NCI-H187 treated with DMSO at 0.1 percent for 48 hours (cell line): Measurements from ENCODE around the gene KATNA1.
"Not testable (repeated sequence)": the region's sequence is repeated elsewhere in the genome, so short reads cannot be mapped to it uniquely, and the experiment has no call there.

Experiments used
- DNase-seq: peaks from one replicate; lab custom pipeline; 2025; lab: John Stamatoyannopoulos, UW

KATNA1 gene

GRCh38 chr6:149648148-149649145, at the start of gene KATNA1:
KATNA1 (minus strand) TSS chr6:149648714; CDS start chr6:149638547, 10,167 bp downstream.
- peak; percentile 37 for DNase-seq

GRCh38 chr6:149698175-149698574, 49.7 kb upstream of the KATNA1 start:
- no peak for DNase-seq

GRCh38 chr6:149696901-149697300, 48.4 kb upstream of the KATNA1 start:
- DNase-seq, result no peak

GRCh38 chr6:149694921-149695320, 46.4 kb upstream of the KATNA1 start:
- no peak for DNase-seq

- no peak for DNase-seq
Measured at GRCh38 chr6:149691201-149691600, 42.7 kb upstream of the KATNA1 start.

- DNase-seq, result no peak
Measured at GRCh38 chr6:149686230-149686629, 37.7 kb upstream of the KATNA1 start.

GRCh38 chr6:149683256-149683859, 34.8 kb upstream of the KATNA1 start:
- DNase-seq, result no peak

- DNase-seq, result not testable (repeated sequence)
Measured at GRCh38 chr6:149681845-149682244, 33.3 kb upstream of the KATNA1 start.

GRCh38 chr6:149681209-149681608, 32.7 kb upstream of the KATNA1 start:
- no peak for DNase-seq

GRCh38 chr6:149680503-149680902, 32.0 kb upstream of the KATNA1 start:
- no peak for DNase-seq

DNA sequence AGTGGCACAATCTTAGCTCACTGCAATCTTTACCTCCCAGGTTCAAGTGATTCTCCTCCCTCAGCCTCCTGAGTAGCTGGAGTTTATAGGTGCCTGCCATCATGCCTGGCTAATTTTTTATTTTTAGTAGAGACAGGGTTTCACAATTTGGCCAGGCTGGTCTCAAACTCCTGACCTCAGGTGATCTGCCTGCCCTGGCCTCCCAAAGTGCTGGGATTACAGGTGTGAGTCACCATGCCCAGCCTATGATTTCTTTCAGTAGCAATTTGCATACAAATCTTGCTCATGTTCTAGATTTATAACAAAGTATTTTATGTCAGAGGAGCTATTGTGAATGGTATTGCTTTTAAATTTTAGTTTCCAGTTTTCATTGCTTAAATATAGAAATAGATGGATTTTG, 23.8 kb upstream of the KATNA1 start:
- not testable (repeated sequence) for DNase-seq

GRCh38 chr6:149660028-149660427, 11.5 kb upstream of the KATNA1 start:
- DNase-seq, result no peak

DNA sequence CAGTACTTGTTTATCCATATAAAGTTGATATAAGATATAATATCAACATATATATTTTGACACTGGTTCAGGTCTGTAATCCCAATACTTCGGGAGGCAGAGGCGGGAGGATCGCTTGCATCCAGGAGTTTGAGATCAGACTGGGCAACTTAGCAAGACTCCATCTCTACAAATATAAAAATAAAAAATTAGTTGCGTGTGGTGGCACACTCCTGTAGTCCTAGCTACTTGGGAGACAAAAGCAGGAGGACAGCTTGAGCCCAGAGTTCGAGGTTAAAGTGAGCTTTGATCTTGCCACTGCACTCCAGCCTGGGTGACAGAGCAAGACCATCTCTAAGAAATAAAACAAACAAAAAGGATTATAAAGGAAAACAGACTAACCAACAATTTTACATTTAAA, 8.9 kb upstream of the KATNA1 start:
- DNase-seq, result no peak

GRCh38 chr6:149651056-149651455, 2.5 kb upstream of the KATNA1 start:
- no peak for DNase-seq

GRCh38 chr6:149646599-149646998, 1.9 kb downstream of the KATNA1 start:
- no peak for DNase-seq

DNA sequence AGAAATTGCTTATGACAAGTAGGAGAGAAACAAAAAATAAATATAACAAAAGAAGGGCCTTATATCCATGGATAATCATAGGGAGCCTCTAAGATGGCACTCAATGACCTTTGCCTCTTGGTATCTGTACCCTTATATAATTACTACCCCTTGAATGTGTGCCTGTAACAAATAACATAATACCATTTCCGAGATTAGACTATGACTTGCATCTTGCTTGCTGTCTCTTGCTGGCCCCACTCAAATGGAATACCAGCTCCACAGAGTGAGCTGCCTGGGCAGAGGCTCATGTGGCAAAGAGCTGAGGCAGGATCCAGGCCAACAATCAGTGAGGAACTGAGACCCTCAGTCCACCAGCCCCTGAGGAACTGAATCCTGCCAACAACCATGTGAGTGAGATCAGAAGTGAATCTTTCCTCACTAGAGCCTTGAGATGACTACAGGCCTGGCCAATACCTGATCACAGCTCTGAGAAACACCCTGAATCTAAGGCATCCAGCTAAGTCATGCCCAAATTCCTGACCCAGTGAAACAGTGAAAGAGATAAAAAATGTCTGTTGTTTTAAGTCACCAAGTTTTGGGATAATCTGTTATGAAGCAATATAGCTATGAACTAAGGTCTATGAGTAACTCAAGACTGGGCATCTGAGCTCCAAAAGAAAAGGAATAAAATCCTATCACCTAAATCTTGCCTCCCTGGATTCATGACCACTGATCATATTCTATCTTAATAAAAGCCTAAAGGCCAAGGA, 5.5 kb downstream of the KATNA1 start:
- DNase-seq, result no peak

GRCh38 chr6:149636124-149636523, 12.4 kb downstream of the KATNA1 start:
- DNase-seq, result no peak

DNA sequence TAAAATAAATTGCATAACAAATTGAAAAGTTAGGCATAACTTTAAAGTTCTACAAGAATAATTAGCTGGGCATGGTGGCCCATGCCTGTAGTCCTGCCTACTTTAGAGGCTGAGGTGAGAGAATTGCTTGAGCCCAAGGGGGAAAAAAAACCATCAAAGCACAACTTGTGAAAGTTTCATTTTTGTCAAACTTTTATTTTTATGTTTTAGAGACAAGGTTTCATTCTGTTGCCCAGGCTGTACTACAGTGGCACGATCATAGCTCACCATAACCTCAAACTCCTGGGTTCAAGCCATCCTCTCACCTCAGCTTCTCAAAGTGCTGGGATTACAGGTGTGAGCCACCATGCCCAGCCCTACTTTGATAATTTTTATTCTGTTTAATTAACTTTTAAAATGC, 14.2 kb downstream of the KATNA1 start:
- DNase-seq, result no peak

DNA sequence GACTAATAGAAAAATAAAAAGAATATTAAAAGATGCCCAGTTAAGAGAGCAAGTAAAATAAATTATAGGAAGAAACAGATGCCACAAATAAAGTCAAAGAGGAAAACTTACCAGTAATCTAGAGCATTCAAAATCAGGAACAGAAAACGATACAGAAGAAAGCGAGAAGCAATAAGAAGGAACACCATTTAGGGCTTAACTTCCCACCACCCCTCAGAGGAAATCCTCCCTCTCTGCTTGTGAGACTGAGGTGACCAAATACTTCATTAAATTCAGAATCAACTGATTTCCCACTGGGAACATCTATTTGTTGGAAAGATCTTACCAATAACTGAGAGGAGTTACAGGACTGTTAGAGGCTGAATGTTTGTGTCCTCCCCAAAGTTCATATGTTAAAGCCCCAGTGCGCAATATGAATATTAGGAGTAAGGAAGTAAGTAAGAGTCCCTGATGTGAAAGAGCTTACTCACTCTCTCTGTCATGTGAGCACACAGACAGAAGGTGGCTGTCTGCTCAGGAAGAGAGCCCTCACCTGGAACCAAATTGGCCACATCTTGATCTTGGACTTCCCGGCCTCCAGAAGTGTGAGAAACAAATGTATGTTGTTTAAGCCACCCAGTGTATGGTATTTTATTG, 19.5 kb downstream of the KATNA1 start:
- no peak for DNase-seq

- DNase-seq, result no peak
Measured at GRCh38 chr6:149627672-149628071, 20.8 kb downstream of the KATNA1 start.

DNA sequence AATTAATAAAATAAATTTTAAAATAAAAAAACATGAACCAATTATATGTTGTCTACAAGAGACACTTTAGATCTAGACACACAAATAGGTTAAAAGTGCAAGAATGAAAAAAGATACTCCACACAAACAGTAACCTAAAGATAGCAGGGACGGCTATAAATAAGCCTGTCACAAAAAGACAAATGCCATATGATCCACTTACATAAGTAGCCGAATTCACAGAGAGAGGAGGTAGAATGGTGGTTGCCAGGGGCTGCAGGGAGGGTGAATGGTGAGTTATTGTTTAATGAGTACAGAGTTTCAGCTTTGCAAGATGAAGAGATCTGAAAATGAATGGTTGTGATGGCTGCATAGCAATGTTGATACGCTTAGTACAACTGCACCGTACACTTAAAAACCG, 32.7 kb downstream of the KATNA1 start:
- no peak for DNase-seq

- DNase-seq, result no peak
Measured at GRCh38 chr6:149614337-149614736, 34.2 kb downstream of the KATNA1 start.
